ENCODE measurements around the gene CACNA2D2. TPM values are rescaled to one million over a fixed set of nuclear protein-coding genes. Genes with fewer than 3 reads are reported as not detected.

Gene CACNA2D2
- total and polyA plus RNA-seq, 2 experiments from 2014 or later = 0.87 to 1.5 TPM

- H3K27me3 ChIP-seq = no peaks in the 10 kb centered on the region
- H3K4me3 ChIP-seq = no peak overlapping the region
- no peak overlapping the region for H3K27ac ChIP-seq
- H3K4me2 ChIP-seq = no peak overlapping the region
- no peaks in the 10 kb centered on the region for H4K20me1 ChIP-seq (ENCODE audit: insufficient read depth, poor library complexity, severe bottlenecking)
- WGBS (ENCODE audit: low lambda C conversion rate, missing lambda C conversion rate) = 91% methylated on average over 19 of the region's 21 CpGs
- no peak for DNase-seq (ENCODE audit: low spot score)
- H3K9me3 ChIP-seq (ENCODE audit: low read depth) = no peaks in the 10 kb centered on the region
- TF ChIP-seq EZH2phosphoT487 (IDR thresholded peaks at IDR 0.05; ENCODE audit: low read depth, severe bottlenecking, unreplicated experiment) (no peak), EZH2 (IDR thresholded peaks at IDR 0.05; ENCODE audit: borderline replicate concordance) (no peak), CTCF (IDR thresholded peaks at IDR 0.05; ENCODE audit: poor library complexity) (no peak)
- no peak overlapping the region for H2AFZ ChIP-seq
- no peaks in the 10 kb centered on the region for H3K79me2 ChIP-seq
- H3K4me1 ChIP-seq (ENCODE audit: insufficient read depth) = no peaks in the 10 kb centered on the region
- no peaks in the 10 kb centered on the region for H3K36me3 ChIP-seq (replicated peaks; ENCODE audit: insufficient read depth, low read depth)
- no peaks in the 10 kb centered on the region for H3K9me2 ChIP-seq (replicated peaks; ENCODE audit: insufficient read depth)
Observed at GRCh38 chr3:50442945-50443579, 60.4 kb downstream of the CACNA2D2 start.

- no peak for DNase-seq (ENCODE audit: low spot score)
- 65% methylated on average over 7 of the region's 7 CpGs for WGBS (ENCODE audit: low lambda C conversion rate, missing lambda C conversion rate)
- no peak for TF ChIP-seq CTCF (IDR thresholded peaks at IDR 0.05; ENCODE audit: poor library complexity)
- TF ChIP-seq EZH2phosphoT487 (IDR thresholded peaks at IDR 0.05; ENCODE audit: low read depth, severe bottlenecking, unreplicated experiment) = no peak
- TF ChIP-seq EZH2 (IDR thresholded peaks at IDR 0.05; ENCODE audit: borderline replicate concordance) = no peak
Observed at GRCh38 chr3:50441424-50442217, 61.8 kb downstream of the CACNA2D2 start.

GRCh38 chr3:50436114-50436674 lies 67.2 kb downstream of the CACNA2D2 start:
- DNase-seq (ENCODE audit: low spot score) = peak; percentile 84
- Histone ChIP-seq H3K4me1 (ENCODE audit: insufficient read depth) (no peaks in the 10 kb centered on the region), H3K4me2 (no peak overlapping the region), H3K27ac (no peak overlapping the region), H3K79me2 (no peaks in the 10 kb centered on the region), H3K27me3 (no peaks in the 10 kb centered on the region), H2AFZ (no peak overlapping the region), H4K20me1 (ENCODE audit: insufficient read depth, poor library complexity, severe bottlenecking) (no peaks in the 10 kb centered on the region), H3K9me2 (replicated peaks; ENCODE audit: insufficient read depth) (no peaks in the 10 kb centered on the region), H3K9me3 (ENCODE audit: low read depth) (no peaks in the 10 kb centered on the region), H3K4me3 (no peak overlapping the region), H3K36me3 (replicated peaks; ENCODE audit: insufficient read depth, low read depth) (no peaks in the 10 kb centered on the region)
- TF ChIP-seq CTCF (IDR thresholded peaks at IDR 0.05; ENCODE audit: poor library complexity) (peak; percentile 88), EZH2 (IDR thresholded peaks at IDR 0.05; ENCODE audit: borderline replicate concordance) (no peak), EZH2phosphoT487 (IDR thresholded peaks at IDR 0.05; ENCODE audit: low read depth, severe bottlenecking, unreplicated experiment) (no peak)
- 31% methylated on average over 5 of the region's 5 CpGs for WGBS (ENCODE audit: low lambda C conversion rate, missing lambda C conversion rate)

More at GRCh38 chr3:50441424-50442217, 61.8 kb downstream of the CACNA2D2 start:
- no peak overlapping the region for H3K4me3 ChIP-seq
- H4K20me1 ChIP-seq (ENCODE audit: insufficient read depth, poor library complexity, severe bottlenecking) = no peaks in the 10 kb centered on the region
- H3K4me2 ChIP-seq = no peak overlapping the region
- no peak overlapping the region for H2AFZ ChIP-seq
- no peaks in the 10 kb centered on the region for H3K4me1 ChIP-seq (ENCODE audit: insufficient read depth)
- H3K9me2 ChIP-seq (replicated peaks; ENCODE audit: insufficient read depth) = no peaks in the 10 kb centered on the region
- no peaks in the 10 kb centered on the region for H3K27me3 ChIP-seq
- no peaks in the 10 kb centered on the region for H3K36me3 ChIP-seq (replicated peaks; ENCODE audit: insufficient read depth, low read depth)
- H3K79me2 ChIP-seq = no peaks in the 10 kb centered on the region
- H3K27ac ChIP-seq = no peak overlapping the region
- H3K9me3 ChIP-seq (ENCODE audit: low read depth) = no peaks in the 10 kb centered on the region
